ENCODE measurements around the gene LPCAT1. TPM values are rescaled to one million over a fixed set of nuclear protein-coding genes. Genes with fewer than 3 reads are reported as not detected.

The LPCAT1 gene
- total RNA-seq, 1 donor from 2014 or later = 108 TPM

GRCh38 chr5:1549475-1550030 lies 25.8 kb upstream of the LPCAT1 start:
- peaks cover 21% of the 10 kb centered on the region for H3K4me1 Mint-ChIP-seq
- Histone ChIP-seq H3K27me3 (no peaks in the 10 kb centered on the region), H3K9me3 (ENCODE audit: low read depth) (no peaks in the 10 kb centered on the region), H3K79me2 (ENCODE audit: low read depth) (no peaks in the 10 kb centered on the region), H3K36me3 (no peaks in the 10 kb centered on the region), H3F3A (ENCODE audit: low read depth) (no peaks in the 10 kb centered on the region), H2AFZ (replicated peaks) (no peak overlapping the region), H3K4me1 (peaks cover 11% of the 10 kb centered on the region), H3K9ac (no peak overlapping the region), H3K4me3 (no peak overlapping the region), H3K27ac (no peak overlapping the region), H3K4me2 (no peak overlapping the region), H4K20me1 (ENCODE audit: low read depth) (no peaks in the 10 kb centered on the region)
- H3K9me3 Mint-ChIP-seq = peaks cover 4% of the 10 kb centered on the region
- DNase-seq (ENCODE audit: low spot score) = no peak
- H3K27me3 Mint-ChIP-seq (ENCODE audit: insufficient read depth, low read depth) = peaks cover 24% of the 10 kb centered on the region
- H3K4me3 Mint-ChIP-seq = no peak overlapping the region
- TF ChIP-seq CTCF (IDR thresholded peaks at IDR 0.05) = no peak
- no peak overlapping the region for H3K27ac Mint-ChIP-seq
- H3K36me3 Mint-ChIP-seq = no peaks in the 10 kb centered on the region

GRCh38 chr5:1548702-1549474 lies 25.1 kb upstream of the LPCAT1 start:
- H3K9me3 ChIP-seq (ENCODE audit: low read depth) = no peaks in the 10 kb centered on the region
- no peak overlapping the region for H3K27ac ChIP-seq
- H3K27me3 Mint-ChIP-seq (ENCODE audit: insufficient read depth, low read depth) = peaks cover 23% of the 10 kb centered on the region
- H3K79me2 ChIP-seq (ENCODE audit: low read depth) = no peaks in the 10 kb centered on the region
- peaks cover 21% of the 10 kb centered on the region for H3K4me1 Mint-ChIP-seq
- H3K27ac Mint-ChIP-seq = no peak overlapping the region
- no peak overlapping the region for H2AFZ ChIP-seq (replicated peaks)
- no peaks in the 10 kb centered on the region for H3F3A ChIP-seq (ENCODE audit: low read depth)
- H3K4me3 ChIP-seq = no peak overlapping the region
- peaks cover 11% of the 10 kb centered on the region for H3K4me1 ChIP-seq
- H3K36me3 Mint-ChIP-seq = no peaks in the 10 kb centered on the region
- H3K4me3 Mint-ChIP-seq = no peak overlapping the region
- H3K9me3 Mint-ChIP-seq = peaks cover 4% of the 10 kb centered on the region
- no peak for TF ChIP-seq CTCF (IDR thresholded peaks at IDR 0.05)
- H3K9ac ChIP-seq = no peak overlapping the region
- DNase-seq (ENCODE audit: low spot score) = no peak
- no peaks in the 10 kb centered on the region for H3K36me3 ChIP-seq
- no peak overlapping the region for H3K4me2 ChIP-seq
- H3K27me3 ChIP-seq = no peaks in the 10 kb centered on the region
- no peaks in the 10 kb centered on the region for H4K20me1 ChIP-seq (ENCODE audit: low read depth)

- no peak overlapping the region for H3K27ac ChIP-seq
- no peaks in the 10 kb centered on the region for H3K36me3 ChIP-seq
- H3K36me3 Mint-ChIP-seq = no peaks in the 10 kb centered on the region
- H3K4me1 Mint-ChIP-seq = peaks cover 13% of the 10 kb centered on the region
- H3K27me3 Mint-ChIP-seq (ENCODE audit: insufficient read depth, low read depth) = peaks cover 23% of the 10 kb centered on the region
- peaks cover 4% of the 10 kb centered on the region for H3K9me3 Mint-ChIP-seq
- H3K27me3 ChIP-seq = no peaks in the 10 kb centered on the region
- no peaks in the 10 kb centered on the region for H3K79me2 ChIP-seq (ENCODE audit: low read depth)
- no peak overlapping the region for H3K4me3 Mint-ChIP-seq
- TF ChIP-seq EZH2phosphoT487 (IDR thresholded peaks at IDR 0.05) (no peak), CTCF (IDR thresholded peaks at IDR 0.05) (no peak), EZH2 (IDR thresholded peaks at IDR 0.05) (no peak)
- H3K4me3 ChIP-seq = no peak overlapping the region
- no peak overlapping the region for H3K9ac ChIP-seq
- no peak overlapping the region for H2AFZ ChIP-seq (replicated peaks)
- no peaks in the 10 kb centered on the region for H3K9me3 ChIP-seq (ENCODE audit: low read depth)
- H3F3A ChIP-seq (ENCODE audit: low read depth) = no peaks in the 10 kb centered on the region
- H3K4me2 ChIP-seq = no peak overlapping the region
- DNase-seq (ENCODE audit: low spot score) = no peak
- no peak overlapping the region for H3K27ac Mint-ChIP-seq
- H4K20me1 ChIP-seq (ENCODE audit: low read depth) = no peaks in the 10 kb centered on the region
- H3K4me1 ChIP-seq = peaks cover 6% of the 10 kb centered on the region
These were observed 23.9 kb upstream of the LPCAT1 start for GRCh38 chr5:1547655-1548054.

Measured in neural progenitor cell (in vitro differentiated cells).